Mesendoderm (in vitro differentiated cells): ENCODE measurements around the gene OXER1.

ENCODE experiments used
- DNase-seq: peaks from one replicate; pipeline ENCODE4 v3.0.0; 2013
- H2AK5ac ChIP-seq: 2 replicates; pipeline ENCODE4 v1.6.1; 2013; ENCODE audit warnings: low read length, inconsistent platforms
- H2BK120ac ChIP-seq: 2 replicates; pipeline ENCODE4 v1.6.1; 2013; ENCODE audit warnings: low read depth, mild to moderate bottlenecking, low read length, moderate library complexity, mixed read lengths
- H2BK15ac ChIP-seq: replicated peaks from 2 replicates; pipeline ENCODE4 v1.6.1; 2013; ENCODE audit warnings: low read depth, mild to moderate bottlenecking, moderate library complexity
- H2BK5ac ChIP-seq: 2 replicates; pipeline ENCODE4 v1.6.1; 2013; ENCODE audit warnings: low read length, inconsistent platforms
- H3K18ac ChIP-seq: 2 replicates; pipeline ENCODE4 v1.6.1; 2013; ENCODE audit warnings: mild to moderate bottlenecking, low read length, mixed read lengths
- H3K23ac ChIP-seq: one replicate; pipeline ENCODE4 v1.6.1; 2013; ENCODE audit warnings: low read length
- H3K27ac ChIP-seq: 2 replicates; pipeline ENCODE4 v1.5.1; 2013; ENCODE audit warnings: low read depth, mild to moderate bottlenecking, inconsistent platforms, low read length, moderate library complexity
- H3K27me3 ChIP-seq: 2 replicates; pipeline ENCODE4 v1.6.1; 2013; ENCODE audit warnings: low read length, control low read depth, mild to moderate bottlenecking, inconsistent platforms; ENCODE audit not compliant: insufficient read depth, poor library complexity
- H3K36me3 ChIP-seq: 2 replicates; pipeline ENCODE4 v1.6.1; 2013; ENCODE audit warnings: low read length, inconsistent platforms; ENCODE audit not compliant: control insufficient read depth, insufficient read depth
- H3K4ac ChIP-seq: one replicate; pipeline ENCODE4 v1.6.1; 2013; ENCODE audit warnings: low read depth, mild to moderate bottlenecking, low read length, moderate library complexity
- H3K4me1 ChIP-seq: 2 replicates; pipeline ENCODE4 v1.6.1; 2013; ENCODE audit warnings: low read depth, low read length, inconsistent platforms; ENCODE audit not compliant: control insufficient read depth
- H3K4me2 ChIP-seq: 2 replicates; pipeline ENCODE4 v1.6.1; 2013; ENCODE audit warnings: low read length
- H3K4me3 ChIP-seq: 2 replicates; pipeline ENCODE4 v1.5.1; 2013; ENCODE audit warnings: mild to moderate bottlenecking, low read length
- H3K56ac ChIP-seq: one replicate; pipeline ENCODE4 v1.6.1; 2013; ENCODE audit warnings: low read length
- H3K79me1 ChIP-seq: 2 replicates; pipeline ENCODE4 v1.6.1; 2013; ENCODE audit warnings: low read length, inconsistent platforms
- H3K79me2 ChIP-seq: 2 replicates; pipeline ENCODE4 v1.6.1; 2013; ENCODE audit warnings: mild to moderate bottlenecking, low read length; ENCODE audit not compliant: control insufficient read depth, insufficient read depth
- H3K9ac ChIP-seq: 2 replicates; pipeline ENCODE4 v1.6.1; 2013; ENCODE audit warnings: low read length, inconsistent platforms
- H4K5ac ChIP-seq: one replicate; pipeline ENCODE4 v1.6.1; 2013; ENCODE audit warnings: low read length
- H4K8ac ChIP-seq: one replicate; pipeline ENCODE4 v1.6.1; 2013; ENCODE audit warnings: low read depth, mild to moderate bottlenecking, control low read depth, low read length, moderate library complexity
- WGBS: extraction: QIAGEN DNeasy Blood & Tissue Kit; methylation state at CpG from one replicate; pipeline ENCODE4 v1.1.7; 2013; ENCODE audit warnings: low lambda C conversion rate, missing lambda C conversion rate; ENCODE audit not compliant: insufficient coverage; ENCODE audit errors: extremely low coverage; 5-methylcytosine and 5-hydroxymethylcytosine counted together

Gene OXER1

DNA sequence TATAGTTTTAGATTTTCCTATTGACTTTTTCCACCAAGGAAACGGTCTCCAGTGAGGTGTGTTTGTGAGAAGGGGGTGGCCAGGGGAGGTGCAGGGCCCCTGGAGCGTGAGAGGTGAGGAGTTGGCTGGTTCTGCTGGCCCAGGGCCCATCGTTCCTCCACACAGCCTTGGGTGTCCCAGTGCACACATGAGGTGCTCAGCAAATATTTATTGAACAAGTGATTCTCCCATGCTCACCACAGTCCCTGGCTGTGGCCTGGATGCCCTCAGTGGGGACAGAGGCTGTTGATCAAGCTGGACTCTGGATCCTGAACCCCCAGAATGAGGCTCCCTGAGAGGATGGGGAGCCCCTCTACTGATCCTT is 23.5 kb upstream of the OXER1 start:
- H3K4me3 ChIP-seq, result no peak overlapping the region
- H3K56ac ChIP-seq, result no peak overlapping the region
- H4K8ac ChIP-seq, result no peak overlapping the region
- H3K27ac ChIP-seq, result no peak overlapping the region
- H3K18ac ChIP-seq, result no peak overlapping the region
- H3K79me1 ChIP-seq, result peaks cover 2% of the 10 kb centered on the region
- WGBS, result no CpG with 5 or more reads among the region's 3 CpGs
- H2BK15ac ChIP-seq, result no peak overlapping the region
- no peak for DNase-seq
- no peak overlapping the region for H2BK120ac ChIP-seq
- H3K4ac ChIP-seq, result no peak overlapping the region
- no peak overlapping the region for H4K5ac ChIP-seq
- no peaks in the 10 kb centered on the region for H3K27me3 ChIP-seq
- no peak overlapping the region for H3K23ac ChIP-seq
- peaks cover 13% of the 10 kb centered on the region for H3K4me1 ChIP-seq
- no peaks in the 10 kb centered on the region for H3K36me3 ChIP-seq
- H3K4me2 ChIP-seq, result no peak overlapping the region
- H3K9ac ChIP-seq, result no peak overlapping the region
- H2AK5ac ChIP-seq, result no peak overlapping the region
- H2BK5ac ChIP-seq, result no peak overlapping the region
- H3K79me2 ChIP-seq, result no peaks in the 10 kb centered on the region

DNA sequence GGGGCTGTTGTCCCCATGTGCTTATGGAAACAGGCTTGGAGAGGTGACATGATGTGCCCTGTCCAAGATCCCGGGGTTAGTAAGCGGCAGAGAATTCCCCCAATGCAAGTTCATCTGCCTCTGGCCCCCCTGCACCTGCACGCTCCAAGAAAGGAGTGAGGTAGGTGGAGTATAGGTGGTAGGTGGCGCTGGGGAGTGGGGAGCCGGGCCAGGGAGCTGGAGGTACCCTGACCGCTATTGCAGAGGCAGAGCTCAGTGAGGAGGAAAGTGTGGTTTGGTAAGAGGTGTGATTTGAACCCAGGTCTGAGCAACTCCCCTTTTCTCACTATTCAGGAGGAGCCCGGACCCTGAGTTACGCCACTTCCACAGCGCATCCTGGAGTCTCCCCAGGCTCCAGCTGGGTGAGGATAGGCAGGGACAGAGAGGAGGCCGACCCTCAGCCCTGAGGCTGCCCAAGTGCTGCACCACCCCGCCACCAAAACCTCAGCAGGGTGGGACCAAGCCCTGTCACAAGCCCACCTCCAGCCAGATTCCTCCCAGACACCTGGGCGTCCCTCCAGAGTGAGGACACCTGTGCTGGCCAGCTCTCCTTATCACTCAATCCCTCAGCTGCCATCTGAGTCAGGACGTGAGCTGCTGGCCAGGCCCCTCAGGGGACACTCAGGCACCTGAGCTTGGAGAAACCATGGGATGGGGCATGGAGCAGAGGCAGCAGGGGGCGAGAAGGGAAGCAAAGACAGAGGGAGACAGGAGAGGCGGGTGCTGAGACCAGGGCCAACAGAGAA is 22.8 kb upstream of the OXER1 start:
- Histone ChIP-seq H4K8ac (no peak overlapping the region), H3K56ac (no peak overlapping the region), H3K9ac (no peak overlapping the region), H3K4me3 (no peak overlapping the region), H3K27me3 (no peaks in the 10 kb centered on the region), H3K79me1 (peaks cover 2% of the 10 kb centered on the region), H3K23ac (no peak overlapping the region), H2AK5ac (no peak overlapping the region), H3K4me1 (peaks cover 9% of the 10 kb centered on the region), H4K5ac (no peak overlapping the region), H2BK15ac (no peak overlapping the region), H3K18ac (no peak overlapping the region), H3K79me2 (no peaks in the 10 kb centered on the region), H2BK120ac (no peak overlapping the region), H2BK5ac (no peak overlapping the region), H3K4ac (no peak overlapping the region), H3K4me2 (no peak overlapping the region), H3K36me3 (no peaks in the 10 kb centered on the region), H3K27ac (no peak overlapping the region)
- DNase-seq, result no peak
- no CpG with 5 or more reads among the region's 15 CpGs for WGBS

DNA sequence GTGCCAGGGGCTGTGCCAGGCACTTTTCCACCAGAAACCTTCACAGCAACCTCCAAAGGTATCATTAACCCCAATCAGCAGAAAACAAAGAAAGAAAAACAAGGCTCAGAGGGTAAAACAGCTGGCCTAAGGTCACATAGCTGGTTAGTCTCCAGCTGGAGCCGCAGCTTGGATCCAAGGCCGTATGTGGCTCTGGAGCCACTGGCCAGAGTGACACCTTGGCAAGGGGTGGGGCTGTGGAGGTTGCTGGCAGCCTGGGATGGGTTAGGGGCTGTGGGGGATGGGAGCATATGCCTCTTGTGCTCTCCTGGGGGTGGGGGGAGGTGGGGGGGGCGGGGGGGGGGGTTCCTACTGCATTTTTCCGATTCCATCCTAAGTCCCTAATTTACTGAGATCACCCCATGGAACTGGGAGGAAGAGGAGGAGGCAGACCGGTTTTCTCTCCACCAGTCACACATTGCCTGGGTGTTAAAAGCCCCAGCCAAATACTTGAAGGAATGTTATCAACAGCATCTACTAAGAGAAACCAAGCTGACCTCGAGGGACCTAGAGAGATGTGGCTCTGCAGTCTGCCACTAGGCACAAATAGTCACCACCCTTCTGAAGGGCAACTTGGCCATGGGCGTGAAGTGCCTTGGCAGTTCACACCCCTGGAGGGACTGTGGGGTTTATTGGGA is 20.4 kb upstream of the OXER1 start:
- Histone ChIP-seq H3K27me3 (no peaks in the 10 kb centered on the region), H3K18ac (no peak overlapping the region), H2BK5ac (peak overlapping the region; percentile 48), H3K4me2 (no peak overlapping the region), H3K4me1 (peaks cover 9% of the 10 kb centered on the region), H3K4ac (no peak overlapping the region), H3K9ac (peak overlapping the region; percentile 35), H3K79me2 (no peaks in the 10 kb centered on the region), H2BK15ac (no peak overlapping the region), H2AK5ac (peak overlapping the region; percentile 91), H3K36me3 (no peaks in the 10 kb centered on the region), H4K8ac (no peak overlapping the region), H3K79me1 (no peaks in the 10 kb centered on the region), H3K27ac (no peak overlapping the region), H2BK120ac (no peak overlapping the region), H3K23ac (no peak overlapping the region), H3K4me3 (no peak overlapping the region), H3K56ac (peak overlapping the region; percentile 61), H4K5ac (no peak overlapping the region)
- WGBS, result no CpG with 5 or more reads among the region's 7 CpGs
- peak; percentile 91 for DNase-seq

DNA sequence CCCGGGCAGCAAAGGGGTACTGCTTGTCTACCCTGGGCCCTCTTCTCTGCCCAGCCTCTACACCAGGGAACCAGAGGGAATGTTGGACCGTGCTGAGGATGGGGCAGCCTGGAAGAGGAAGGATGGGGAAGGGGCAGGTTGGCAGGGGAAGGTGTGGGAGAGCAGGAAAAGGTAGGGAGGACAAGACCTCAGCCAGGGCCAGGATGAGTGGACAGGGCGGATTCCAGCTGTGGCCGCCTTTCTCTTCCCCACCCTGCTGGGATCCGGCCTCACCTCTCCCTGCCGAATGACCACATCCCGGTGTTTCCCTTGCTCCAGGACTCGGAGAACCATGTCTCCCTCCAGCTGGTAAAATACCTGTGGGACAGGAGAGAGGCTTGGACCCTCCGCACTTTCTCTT is 19.6 kb upstream of the OXER1 start:
- Histone ChIP-seq H3K36me3 (no peaks in the 10 kb centered on the region), H2BK120ac (no peak overlapping the region), H4K8ac (no peak overlapping the region), H4K5ac (no peak overlapping the region), H3K79me1 (no peaks in the 10 kb centered on the region), H2BK5ac (peak overlapping the region; percentile 56), H3K4me2 (no peak overlapping the region), H3K4me3 (no peak overlapping the region), H2AK5ac (no peak overlapping the region), H3K56ac (peak overlapping the region; percentile 44), H3K4me1 (peaks cover 9% of the 10 kb centered on the region), H3K27ac (no peak overlapping the region), H3K79me2 (no peaks in the 10 kb centered on the region), H3K9ac (no peak overlapping the region), H3K27me3 (no peaks in the 10 kb centered on the region), H3K18ac (no peak overlapping the region), H3K4ac (no peak overlapping the region), H3K23ac (no peak overlapping the region), H2BK15ac (no peak overlapping the region)
- no peak for DNase-seq
- no CpG with 5 or more reads among the region's 9 CpGs for WGBS

DNA sequence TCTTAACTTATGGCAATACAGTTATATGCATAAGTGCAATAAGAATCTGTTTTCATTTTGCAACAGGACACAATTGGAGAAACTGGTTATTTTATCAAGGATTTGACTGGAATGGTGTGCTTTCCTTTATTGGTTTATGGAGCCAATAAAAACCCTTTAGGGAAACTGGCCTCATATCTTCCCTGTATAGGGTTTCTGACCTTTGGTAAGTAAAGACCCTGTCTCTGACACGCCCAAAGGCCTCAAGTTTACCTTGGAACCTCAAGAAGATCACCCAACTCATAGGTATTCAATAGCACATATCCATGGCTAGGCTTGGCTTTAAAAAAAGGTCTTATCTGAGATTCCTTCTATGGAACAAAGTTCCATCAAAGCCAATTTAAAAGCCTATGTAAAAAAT is 17.2 kb upstream of the OXER1 start:
- Histone ChIP-seq H3K79me2 (no peaks in the 10 kb centered on the region), H4K8ac (no peak overlapping the region), H3K27ac (no peak overlapping the region), H3K4me1 (peaks cover 9% of the 10 kb centered on the region), H2BK120ac (no peak overlapping the region), H2BK15ac (no peak overlapping the region), H3K56ac (no peak overlapping the region), H3K36me3 (no peaks in the 10 kb centered on the region), H3K79me1 (no peaks in the 10 kb centered on the region), H3K9ac (no peak overlapping the region), H3K4ac (no peak overlapping the region), H4K5ac (no peak overlapping the region), H3K18ac (no peak overlapping the region), H2AK5ac (no peak overlapping the region), H3K4me3 (no peak overlapping the region), H2BK5ac (no peak overlapping the region), H3K4me2 (no peak overlapping the region), H3K27me3 (no peaks in the 10 kb centered on the region), H3K23ac (no peak overlapping the region)
- DNase-seq, result no peak
- WGBS, result no CpG with 5 or more reads among the region's 1 CpG
